Measurements from ENCODE around the gene RRBP1.

DNA sequence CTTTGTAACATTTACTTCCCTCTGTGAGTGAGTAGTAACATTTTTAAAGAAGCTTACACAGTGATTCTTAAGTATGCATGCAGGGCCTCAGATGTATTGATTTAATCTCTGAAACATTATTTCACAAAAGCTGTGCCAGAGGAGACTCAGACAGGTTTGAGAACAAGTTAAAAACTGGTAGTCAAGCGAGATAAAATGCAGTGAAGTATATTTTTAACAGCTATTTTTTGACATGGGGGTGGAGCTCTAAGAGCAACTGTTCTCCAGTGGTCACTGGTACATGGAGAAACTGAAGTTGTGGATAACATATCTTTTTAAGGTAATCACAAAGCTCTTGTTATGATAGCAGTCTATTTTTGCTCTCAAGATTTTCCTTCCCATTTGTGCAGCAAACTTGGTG is 91.8 kb downstream of the RRBP1 start:
- TF ChIP-seq, protein P1, sequence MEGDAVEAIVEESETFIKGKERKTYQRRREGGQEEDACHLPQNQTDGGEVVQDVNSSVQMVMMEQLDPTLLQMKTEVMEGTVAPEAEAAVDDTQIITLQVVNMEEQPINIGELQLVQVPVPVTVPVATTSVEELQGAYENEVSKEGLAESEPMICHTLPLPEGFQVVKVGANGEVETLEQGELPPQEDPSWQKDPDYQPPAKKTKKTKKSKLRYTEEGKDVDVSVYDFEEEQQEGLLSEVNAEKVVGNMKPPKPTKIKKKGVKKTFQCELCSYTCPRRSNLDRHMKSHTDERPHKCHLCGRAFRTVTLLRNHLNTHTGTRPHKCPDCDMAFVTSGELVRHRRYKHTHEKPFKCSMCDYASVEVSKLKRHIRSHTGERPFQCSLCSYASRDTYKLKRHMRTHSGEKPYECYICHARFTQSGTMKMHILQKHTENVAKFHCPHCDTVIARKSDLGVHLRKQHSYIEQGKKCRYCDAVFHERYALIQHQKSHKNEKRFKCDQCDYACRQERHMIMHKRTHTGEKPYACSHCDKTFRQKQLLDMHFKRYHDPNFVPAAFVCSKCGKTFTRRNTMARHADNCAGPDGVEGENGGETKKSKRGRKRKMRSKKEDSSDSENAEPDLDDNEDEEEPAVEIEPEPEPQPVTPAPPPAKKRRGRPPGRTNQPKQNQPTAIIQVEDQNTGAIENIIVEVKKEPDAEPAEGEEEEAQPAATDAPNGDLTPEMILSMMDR (conservative IDR thresholded peaks at IDR 0.05; ENCODE audit: low read depth, low read length) = no peak
- TF ChIP-seq EZH2 (IDR thresholded peaks at IDR 0.05; ENCODE audit: borderline replicate concordance, low read depth, low read length, poor library complexity, severe bottlenecking) = no peak
